Renal cortex interstitium (tissue), 15 donors: ENCODE data around the gene DPYD. TPM values are rescaled to one million over a fixed set of nuclear protein-coding genes. Genes with fewer than 3 reads are reported as not detected.

Source experiments
- DNase-seq, 11 donors: peaks; one replicate each; pipeline ENCODE4 v3.0.0-alpha.2; 2013; ENCODE audit warnings: low read depth in 9 of 11, low spot score in 4 of 11; ENCODE audit errors: extremely low read depth in 1 of 11
- long read RNA-seq, 16 experiments: transcript quantifications; one replicate each; lab custom pipeline, GENCODE V29; 2026
- polyA plus RNA-seq, 3 donors: library from polyadenylated mRNA; unstranded; fragments of 120-200 nt; gene quantifications; one replicate each; pipeline ENCODE4 v1.2.1, GENCODE V29; 2013; ENCODE audit not compliant: insufficient read length in 3 of 3

The DPYD gene
- polyA plus RNA-seq: 10 to 100 TPM; 11.6 to 13.0 (median 13.0) TPM
- long read RNA-seq, donor 1: 0 reads
- long read RNA-seq, donor 2: 0 reads
- long read RNA-seq, donor 3, full-length matches to known transcripts: 2 of 2 reads
- long read RNA-seq, donor 3, partial matches to known transcripts: 0 of 2 reads
- long read RNA-seq, donor 3, other reads (novel, unspliced or antisense): 0 of 2 reads
- long read RNA-seq, donor 4, full-length matches to known transcripts: 1 of 1 reads
- long read RNA-seq, donor 4, partial matches to known transcripts: 0 of 1 reads
- long read RNA-seq, donor 4, other reads (novel, unspliced or antisense): 0 of 1 reads
- long read RNA-seq, donor 5: 0 reads
- long read RNA-seq, donor 6, full-length matches to known transcripts: 2 of 2 reads
- long read RNA-seq, donor 6, partial matches to known transcripts: 0 of 2 reads
- long read RNA-seq, donor 6, other reads (novel, unspliced or antisense): 0 of 2 reads
- long read RNA-seq, donor 7, full-length matches to known transcripts: 3 of 3 reads
- long read RNA-seq, donor 7, partial matches to known transcripts: 0 of 3 reads
- long read RNA-seq, donor 7, other reads (novel, unspliced or antisense): 0 of 3 reads
- long read RNA-seq, donor 8, full-length matches to known transcripts: 1 of 1 reads
- long read RNA-seq, donor 8, partial matches to known transcripts: 0 of 1 reads
- long read RNA-seq, donor 8, other reads (novel, unspliced or antisense): 0 of 1 reads
- long read RNA-seq, donor 9: 0 reads
- long read RNA-seq, donor 10: 0 reads
- long read RNA-seq, donor 11, full-length matches to known transcripts: 3 of 3 reads
- long read RNA-seq, donor 11, partial matches to known transcripts: 0 of 3 reads
- long read RNA-seq, donor 11, other reads (novel, unspliced or antisense): 0 of 3 reads
- long read RNA-seq, donor 12: 0 reads
- long read RNA-seq, donor 13, full-length matches to known transcripts: 1 of 1 reads
- long read RNA-seq, donor 13, partial matches to known transcripts: 0 of 1 reads
- long read RNA-seq, donor 13, other reads (novel, unspliced or antisense): 0 of 1 reads
- long read RNA-seq, donor 14: 0 reads
- long read RNA-seq, donor 15: 0 reads
- long read RNA-seq, donor 16, full-length matches to known transcripts: 5 of 5 reads
- long read RNA-seq, donor 16, partial matches to known transcripts: 0 of 5 reads
- long read RNA-seq, donor 16, other reads (novel, unspliced or antisense): 0 of 5 reads

DNA sequence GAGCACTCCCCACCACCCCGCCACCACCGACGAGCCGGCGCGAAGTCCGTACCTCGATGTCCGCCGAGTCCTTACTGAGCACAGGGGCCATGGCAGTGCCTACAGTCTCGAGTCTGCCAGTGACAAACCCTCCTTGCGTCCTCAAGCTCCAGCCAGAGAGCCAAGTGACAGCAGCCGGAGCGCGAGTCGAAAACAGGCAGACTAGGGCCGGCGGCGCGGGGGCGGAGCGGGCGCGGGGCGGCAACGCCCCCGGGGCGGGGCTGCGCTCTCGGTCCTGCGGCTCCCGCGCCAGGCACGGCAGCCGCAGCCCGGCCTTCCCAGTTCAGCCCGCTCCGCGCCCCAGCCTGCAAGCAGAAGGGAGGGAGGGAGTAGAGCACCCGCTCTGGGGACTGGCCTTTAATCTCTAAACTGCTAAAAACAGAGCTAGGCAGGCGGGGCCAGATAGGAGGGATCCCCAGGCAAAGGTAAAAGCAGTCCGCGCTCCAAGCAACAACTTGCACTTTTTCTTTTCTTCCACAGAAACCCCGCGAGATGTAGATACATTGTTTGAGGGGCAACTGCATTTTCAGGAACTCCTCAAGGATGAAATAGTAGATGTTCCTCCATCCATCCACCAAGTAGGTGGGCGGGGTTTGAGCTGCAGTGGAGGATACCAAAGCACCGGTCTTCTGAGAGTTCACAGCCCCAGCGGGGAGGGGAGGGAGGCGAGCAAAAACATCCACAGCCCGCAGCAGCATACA lies at the start of gene DPYD:
Gene DPYD, minus strand, starts transcription at position 203 of the 740 bp plus-strand sequence. Its CDS starts 112 bp downstream, at position 91.
- peak; percentile 59 to 82 (median 77) for DNase-seq

DNA sequence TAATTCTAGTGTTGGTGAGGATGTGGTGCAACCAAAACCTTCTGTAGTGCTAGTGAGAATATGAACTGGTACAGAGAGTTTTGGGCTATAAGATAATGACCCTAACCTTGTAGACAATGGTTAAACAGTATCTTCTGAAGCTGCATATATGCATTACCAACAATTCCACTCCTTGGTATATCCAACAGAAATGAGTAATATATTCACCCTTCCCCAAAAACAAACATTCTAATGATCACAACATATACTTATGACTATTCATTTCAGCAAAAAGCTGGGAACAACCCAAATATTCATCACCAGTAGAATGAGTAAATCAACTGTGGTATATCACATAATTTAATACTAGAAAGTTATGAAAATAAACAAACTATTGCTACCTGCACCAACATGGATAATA lies 39.6 kb upstream of the DPYD start:
- DNase-seq: no peak

DNA sequence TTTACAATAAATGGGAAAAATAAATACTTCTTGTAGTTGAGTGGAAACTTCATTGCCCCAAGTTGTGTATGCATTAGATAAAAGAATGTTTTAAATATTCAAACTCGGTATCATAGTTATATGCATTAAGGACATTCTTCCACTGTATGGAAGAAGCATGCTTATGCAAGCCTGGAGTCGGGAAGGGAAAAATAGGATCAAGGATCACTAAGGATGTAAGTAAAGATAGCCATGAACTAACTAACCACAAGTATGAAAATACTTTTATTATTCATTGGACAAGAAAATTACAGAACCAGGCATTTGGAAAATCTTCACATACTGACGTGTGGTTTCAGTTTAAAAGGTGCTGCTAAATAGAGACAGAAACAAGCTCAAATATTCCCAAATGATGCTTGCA lies 26.9 kb upstream of the DPYD start:
- DNase-seq: no peak

DNA sequence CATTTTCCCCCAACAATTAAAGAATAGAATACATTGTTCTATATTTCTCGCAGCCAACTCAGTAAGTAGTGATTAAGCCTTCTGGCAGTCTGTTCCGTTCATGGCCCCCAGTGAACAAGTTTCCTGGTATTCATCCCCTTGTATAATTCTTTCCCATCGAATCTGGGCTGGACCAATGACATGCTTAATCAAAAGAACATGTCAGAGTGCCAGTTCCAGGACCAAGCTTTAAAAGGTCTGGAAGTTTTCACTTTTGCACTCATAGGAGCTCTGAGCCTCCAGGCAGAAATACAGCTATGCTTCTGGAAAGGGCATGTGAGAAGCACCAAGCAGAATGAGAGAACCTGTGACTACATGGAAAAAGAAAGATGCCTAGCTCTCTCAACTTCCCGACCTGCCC lies 22.5 kb upstream of the DPYD start:
- no peak for DNase-seq

DNA sequence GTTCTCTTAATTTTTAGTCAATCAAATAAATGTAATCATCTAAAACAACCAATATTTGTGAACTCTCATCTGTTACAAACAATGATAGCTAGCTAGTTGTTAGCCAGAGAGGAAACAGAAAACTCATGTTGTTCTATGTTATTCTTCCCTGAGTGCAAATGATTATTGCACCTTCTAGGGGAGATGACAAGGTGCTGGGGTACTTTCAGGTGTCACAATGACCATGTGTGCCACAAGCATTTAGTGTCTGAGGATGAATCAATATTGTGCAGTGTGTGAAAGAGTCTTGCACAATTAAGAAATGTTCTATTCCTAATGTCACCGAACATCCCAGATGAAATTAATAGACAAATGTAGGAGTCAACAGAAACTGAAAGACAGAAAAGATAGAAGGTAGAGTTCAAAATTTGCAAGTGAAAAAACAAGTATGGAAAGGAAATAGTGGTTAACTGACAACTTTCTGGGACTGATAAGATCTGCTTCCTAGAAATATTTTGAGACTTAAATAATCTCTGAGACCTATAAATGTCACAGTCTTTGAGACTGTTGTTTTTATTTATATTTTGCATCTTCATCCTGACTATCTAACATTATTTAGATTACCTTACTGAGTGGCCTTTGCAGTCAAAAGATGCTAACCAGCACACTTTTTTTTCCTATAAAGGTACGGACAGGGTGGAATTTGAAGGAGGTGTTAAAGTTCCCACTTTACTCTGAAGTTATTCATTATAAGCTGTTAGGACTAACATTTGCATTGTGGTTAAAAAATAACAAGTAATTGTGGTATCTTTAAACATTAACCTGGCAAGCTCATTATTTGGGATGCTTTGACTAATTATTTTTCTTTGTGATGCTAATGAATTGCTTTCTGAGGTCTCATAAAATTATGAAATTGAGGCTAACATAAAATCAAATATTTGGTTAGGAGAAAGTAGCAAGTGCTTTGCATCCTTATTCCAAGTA lies 21.6 kb upstream of the DPYD start:
- DNase-seq: no peak

DNA sequence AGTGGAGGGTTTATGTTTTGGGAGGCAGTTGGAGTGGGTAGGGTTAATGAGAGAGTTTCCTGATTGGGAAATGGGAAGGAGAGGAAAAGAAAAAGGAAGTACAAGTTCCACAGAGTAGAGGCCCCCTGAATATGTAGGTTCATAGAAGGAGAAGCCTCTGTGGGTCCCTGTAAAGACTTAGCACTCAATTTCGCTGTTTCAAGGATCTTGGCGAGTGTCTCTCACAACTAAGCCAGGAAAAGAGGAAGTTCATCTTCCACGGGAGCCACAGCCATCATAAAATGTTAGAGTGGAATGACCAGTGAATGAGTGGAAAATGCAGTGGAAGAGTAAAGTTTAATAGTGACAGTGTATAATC lies 17.4 kb upstream of the DPYD start:
- no peak for DNase-seq

DNA sequence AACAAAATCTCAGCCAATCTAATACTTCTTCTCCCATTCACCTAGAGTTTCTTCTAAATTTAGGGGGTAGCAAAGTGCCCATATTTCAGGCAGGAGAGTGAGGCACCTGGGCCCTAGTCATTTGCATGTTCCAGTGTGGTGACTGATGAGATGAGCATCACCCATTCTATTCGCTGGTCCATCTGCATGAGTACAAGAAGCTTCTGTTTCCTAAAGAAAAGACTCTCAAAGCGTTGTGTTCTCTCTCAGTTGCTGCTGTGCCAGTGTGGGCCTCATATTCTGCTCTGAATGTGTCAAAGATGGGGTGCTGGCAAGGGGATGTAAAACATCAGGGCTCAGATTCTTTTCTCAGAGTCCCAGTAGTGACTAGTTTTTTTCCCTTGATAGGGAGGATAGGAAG lies 16.1 kb upstream of the DPYD start:
- no peak for DNase-seq

DNA sequence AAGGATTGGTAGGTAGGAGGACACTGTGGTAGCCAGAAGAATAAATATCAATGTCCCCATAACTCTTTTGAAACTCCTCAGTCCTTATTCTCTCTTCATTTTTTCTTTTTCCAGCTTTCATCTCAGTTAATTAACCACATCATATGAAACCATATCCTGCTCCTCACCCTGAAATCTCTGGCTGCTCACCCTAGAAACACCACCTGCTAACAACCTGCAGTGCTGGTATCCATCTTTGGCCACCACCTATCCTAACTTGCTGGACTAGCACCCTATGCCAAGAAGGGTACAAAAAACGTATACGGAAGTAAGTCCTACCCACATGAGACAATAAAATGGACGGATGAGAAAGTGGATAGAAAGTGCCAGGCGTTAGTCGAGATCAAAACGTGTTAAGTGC lies 13.7 kb upstream of the DPYD start:
- no peak for DNase-seq

DNA sequence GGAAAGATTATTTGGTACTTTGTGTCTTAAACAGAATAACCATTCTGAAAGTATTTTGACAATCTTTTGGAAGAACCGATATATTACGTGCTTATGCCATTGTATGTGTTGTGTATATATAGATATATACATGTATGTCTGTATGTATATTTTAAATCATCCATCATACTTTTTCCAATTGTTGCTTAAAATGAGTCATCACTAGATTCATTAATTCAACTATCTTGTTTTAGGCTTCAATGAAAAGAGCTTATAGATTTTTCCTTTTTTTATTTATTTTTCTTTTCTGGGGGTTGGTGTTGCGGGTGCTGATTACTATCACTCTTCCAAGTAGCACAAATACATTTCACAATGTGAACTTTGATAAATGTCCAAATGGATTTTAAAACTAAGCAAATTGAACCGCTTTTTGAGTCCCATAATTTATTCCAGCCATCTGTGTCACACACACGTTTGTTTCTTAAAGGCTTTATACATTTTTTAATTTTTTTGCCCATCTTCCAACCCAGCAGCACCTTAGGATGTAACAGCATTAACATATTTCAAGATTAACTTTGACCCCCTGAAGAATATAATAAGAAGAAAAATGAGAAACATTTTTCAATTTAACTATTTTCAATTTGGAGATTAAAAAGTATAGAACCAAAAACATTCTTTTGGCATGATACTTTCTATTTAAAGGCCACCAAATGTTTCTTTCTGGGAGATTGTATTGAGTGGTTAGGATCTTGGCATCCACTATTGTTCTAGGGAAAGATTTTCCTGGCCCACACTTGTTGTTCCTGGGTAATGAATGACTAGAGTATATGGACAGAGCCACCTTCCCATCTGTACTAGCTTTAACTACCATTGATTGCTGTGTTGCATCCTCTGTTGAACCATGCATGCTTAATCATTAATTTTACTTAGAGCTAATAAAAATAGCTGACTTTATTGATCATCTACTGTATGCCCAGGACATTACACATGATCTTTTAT lies 9.3 kb upstream of the DPYD start:
- DNase-seq: no peak

DNA sequence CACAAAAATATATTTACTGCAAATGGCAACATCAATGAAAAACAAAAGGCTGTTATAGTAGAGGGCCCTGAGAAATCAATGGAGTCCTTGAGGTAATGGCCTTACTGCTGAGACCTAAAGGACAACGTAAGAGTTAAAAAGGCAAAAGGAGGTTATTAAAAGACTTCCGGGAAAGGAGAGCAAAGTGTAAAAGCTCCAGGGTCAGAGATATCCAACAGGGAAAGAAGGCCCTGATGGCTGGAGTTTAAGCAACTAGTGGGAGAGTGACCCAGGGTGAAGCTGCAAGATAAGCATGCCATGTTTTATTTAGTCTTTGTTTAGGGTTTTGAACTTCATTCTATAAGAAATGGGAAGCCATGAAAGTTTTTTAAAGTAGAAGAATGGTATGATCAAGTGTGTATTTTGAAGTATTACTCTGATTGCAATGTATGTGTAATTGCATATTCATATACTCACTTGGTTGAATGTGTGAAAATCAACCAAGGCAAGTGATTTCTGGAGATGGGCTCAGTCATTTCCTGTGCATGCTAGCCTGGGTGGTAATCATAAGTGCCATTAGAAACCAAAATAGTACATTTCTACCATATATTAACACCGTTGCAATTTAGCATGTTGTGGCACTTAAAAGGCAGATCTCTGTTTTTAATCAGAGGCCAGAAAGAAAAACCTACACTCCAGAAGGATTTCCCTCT lies 5.3 kb upstream of the DPYD start:
- no peak for DNase-seq

DNA sequence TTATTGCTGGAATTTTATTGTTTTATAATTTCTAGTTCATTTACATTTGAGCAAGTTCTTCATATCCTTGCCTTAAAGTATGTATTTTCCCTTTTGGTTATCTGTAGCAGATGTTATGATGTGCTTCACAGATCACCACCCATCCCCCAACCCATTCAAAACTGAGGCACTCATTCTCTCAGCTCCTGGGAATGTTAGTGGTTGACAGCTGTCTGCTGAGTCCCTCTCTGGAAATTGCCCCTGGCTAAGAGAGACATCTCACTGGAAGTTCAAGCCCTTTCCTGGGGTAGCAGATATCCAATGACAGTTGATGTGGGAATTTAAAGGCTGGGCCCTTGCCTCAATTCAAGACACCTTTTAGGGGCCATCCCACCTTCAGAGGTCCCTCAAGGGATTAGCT lies 4.3 kb upstream of the DPYD start:
- DNase-seq: no peak

DNA sequence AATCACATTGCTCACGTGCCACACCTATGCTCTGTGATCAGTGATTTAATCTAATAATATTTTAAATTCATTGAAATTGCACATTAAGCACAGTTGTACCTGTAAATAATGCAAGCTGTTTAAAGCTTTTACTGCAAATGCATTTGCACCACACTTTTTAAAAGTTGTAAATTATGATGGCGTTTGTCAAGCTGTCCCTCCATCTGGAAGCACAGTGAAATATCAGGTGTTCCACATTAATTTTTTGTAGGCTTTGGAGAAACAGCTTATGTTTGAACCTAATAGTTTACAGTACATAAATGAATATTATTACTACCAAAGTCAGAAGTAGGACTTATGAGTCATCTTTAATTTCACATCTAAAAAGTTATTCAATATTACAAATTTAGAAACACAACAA lies 3.0 kb upstream of the DPYD start:
- DNase-seq: no peak

DNA sequence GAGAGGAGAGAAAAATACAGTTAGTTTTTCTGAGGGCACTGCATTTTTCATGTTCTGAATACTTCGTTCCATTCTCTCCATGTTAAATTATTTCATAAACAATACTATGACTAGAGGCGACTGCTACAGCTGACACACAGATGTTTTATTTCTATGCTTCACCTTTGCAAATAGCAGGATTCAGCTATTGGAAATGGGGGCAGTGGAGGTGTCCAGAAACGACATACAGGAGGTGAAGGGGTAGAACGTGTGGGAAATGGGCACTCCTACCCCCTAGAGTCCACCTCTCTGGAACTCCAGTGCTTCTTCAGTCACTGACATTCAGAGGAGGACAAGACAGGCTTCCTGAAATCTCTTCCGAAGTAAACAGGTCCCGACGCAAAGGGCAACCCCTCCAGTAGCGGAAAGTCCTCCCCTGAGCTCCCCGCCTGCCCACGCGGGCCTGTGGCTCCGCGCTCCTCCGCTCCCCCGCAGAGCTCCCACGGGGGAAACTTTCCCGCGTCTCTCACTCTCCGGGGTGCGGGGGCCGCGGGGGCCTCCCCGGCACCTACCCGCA lies 480 bp downstream of the DPYD start:
- DNase-seq: peak in 1 of 11 donors; percentile 21

DNA sequence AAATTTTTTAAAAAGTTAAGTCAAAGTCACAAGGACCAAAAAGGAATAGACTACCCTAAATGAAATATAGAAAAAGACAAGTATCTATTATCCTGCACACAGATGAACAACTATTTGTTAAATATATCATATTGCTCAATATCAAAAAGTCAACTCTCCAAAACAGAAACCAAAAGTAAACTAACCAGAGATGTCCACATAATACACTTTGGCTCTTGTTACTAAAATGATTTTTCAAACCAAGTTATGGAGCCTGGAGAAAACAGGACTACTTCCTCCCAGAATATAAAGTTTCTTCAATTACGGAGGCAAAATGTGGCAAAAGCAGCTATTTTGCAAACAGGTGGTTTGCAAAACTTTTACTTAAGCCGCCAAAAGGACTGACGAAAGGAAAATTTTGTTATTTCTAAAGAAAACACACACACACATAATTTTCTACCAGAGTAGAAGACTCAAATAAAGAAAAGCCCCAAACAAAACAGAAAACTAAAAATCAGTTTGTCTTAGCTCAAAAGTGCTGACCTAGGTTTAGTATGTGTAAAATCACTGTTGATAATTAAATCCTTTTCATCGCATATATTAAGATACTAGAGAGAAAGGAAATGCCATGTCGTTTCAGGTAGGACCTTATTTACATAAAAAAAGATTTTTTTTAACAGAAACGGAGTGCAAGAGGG lies 1.1 kb downstream of the DPYD start:
- DNase-seq: no peak

DNA sequence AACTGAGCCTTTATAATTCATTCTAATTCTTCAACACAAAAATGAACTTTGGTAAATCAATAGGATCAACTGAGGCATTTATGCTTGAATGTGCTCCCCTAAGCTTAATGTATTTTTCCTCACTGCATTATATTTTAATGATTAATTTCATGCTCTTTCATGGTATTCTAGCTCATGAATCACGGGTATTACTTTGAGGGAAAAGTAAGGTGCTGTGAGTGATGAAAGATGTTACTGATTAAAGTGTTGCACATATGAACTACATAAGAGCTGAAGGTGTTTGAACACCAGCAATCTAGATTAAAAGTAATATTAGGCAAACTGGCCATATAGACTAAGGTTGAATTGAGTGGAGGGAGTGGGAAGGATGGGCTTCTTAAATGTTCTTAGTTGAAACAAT lies 1.9 kb downstream of the DPYD start:
- no peak for DNase-seq
